Measurements from ENCODE around the gene FGF14.

Gene FGF14

DNA sequence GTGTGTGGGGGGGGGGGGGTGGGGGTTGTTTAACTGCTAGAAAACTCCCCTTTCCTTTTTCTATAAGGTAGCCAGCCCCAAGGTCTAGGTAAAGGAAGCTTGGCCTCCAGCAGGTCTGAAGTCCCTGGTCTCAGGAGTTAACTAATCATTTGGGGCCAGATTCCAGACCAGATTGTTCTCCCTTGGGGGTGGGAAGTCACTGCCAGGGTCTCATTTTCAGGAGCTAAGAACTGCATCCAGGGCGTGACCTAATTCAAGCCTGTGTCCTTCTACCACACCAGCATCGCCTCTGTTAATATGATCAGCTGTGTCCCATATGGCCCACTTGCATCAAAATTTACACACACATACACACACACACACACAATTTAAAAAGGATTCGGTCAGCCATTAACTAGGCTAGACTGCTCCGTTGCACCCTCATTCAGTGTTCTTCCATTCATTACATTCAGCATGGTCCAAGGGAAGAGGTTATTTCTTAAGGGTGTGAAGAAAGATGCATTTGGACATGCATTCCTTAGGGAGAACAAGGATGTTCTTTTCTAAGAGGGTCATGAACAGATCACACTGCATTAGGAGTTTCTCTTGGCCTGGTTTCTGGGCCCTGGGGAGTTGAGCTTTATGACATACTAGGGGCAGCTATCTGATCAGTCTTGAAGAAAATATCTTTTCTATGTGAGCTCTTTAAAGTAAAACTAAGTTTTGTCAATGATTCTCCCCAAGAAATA lies 91.0 kb downstream of the FGF14 start:
- DNase-seq (ENCODE audit: low spot score), result no peak

DNA sequence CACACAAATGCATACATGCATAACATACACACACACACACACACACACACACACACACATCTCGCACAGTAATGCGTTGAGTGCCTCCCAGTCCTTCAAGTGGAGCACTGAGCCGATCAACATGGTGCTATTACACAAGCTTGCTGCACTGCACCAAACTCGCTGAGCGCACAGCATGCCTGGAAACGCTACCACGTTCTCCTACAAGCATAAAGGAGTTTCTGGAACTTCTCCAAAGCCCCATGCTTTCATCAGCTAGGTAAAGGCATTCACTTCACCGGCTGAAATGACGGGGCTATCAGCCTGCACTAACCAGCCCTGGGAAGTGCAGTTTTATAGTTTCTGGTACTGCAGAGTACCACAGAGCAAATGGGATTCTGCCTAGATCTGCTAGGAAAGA lies 92.7 kb downstream of the FGF14 start:
- no peak for DNase-seq (ENCODE audit: low spot score)

DNA sequence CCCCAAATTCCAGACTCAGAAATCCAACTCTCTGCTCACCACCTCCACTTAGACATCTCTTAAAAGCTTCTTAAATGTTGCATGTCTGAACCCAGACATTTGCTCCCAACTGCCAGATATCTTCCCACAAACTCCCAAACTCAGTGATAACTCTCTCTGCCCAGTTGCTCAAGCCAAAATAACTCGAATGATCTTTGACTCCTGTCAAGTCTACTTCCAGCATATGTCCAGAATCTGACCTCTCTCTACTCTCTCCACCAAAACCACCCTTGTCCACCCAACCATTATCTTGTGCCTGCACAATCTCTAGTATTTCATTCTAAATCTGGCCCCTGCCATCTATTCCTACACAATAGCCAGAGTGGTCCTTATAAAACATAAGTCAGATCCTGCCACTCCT lies 99.3 kb downstream of the FGF14 start:
- DNase-seq (ENCODE audit: low spot score), result no peak

DNA sequence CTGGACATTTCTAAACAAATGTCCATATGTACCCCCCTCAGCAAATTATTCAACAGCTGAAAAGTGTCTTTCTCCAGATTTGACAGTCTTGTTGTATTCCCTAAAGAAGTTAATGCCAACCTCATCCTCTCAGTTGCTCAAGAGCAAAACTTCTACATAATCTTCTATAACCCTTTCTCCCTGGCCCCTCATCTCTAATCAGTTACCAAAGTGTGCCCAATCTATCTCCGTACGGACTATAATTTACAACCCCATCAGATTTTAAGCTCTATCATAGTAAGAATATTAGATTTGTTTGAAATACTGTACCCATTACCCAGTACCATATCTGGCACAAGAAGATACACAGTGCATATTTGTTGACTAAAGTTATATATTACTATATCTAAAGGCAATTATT lies 101.5 kb downstream of the FGF14 start:
- no peak for DNase-seq (ENCODE audit: low spot score)

DNA sequence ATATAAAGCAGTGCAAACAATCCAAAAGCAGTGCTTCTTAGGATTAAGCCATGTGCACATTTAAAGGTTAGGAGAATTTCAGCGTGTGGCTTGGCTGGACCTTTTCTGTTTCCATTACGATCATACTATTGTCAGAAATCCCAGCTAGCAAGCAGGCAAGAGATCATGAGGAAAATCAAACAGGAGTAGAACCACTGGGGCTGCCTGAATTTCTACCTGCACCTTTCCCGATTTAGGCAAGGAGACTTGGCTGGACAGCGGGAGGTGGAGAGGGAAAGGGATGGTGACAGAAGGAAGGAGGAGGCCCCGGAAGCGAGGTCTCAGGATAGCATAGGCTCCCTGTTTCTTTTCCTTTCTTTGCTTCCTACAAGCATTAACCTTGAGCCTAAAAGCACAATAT lies 102.5 kb downstream of the FGF14 start:
- DNase-seq (ENCODE audit: low spot score), result no peak

DNA sequence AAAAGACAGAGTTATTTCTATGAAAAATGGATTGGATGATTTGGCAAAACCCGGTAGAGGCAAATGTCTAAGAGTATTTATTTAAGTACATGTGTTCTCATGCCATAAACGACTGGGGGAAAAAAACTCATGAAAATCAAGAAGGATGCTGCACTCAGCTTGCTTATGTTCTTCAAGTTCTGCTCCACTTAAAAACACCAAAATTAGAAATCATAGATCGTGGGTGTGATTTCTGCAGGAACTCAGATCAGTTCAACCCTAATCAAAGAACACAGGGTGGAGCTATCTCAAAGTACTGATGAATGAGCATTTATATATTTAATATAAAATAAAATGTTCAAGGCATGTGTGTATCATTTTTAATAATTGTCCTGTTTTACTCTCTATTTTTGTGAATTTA lies 103.8 kb downstream of the FGF14 start:
- DNase-seq (ENCODE audit: low spot score), result no peak

DNA sequence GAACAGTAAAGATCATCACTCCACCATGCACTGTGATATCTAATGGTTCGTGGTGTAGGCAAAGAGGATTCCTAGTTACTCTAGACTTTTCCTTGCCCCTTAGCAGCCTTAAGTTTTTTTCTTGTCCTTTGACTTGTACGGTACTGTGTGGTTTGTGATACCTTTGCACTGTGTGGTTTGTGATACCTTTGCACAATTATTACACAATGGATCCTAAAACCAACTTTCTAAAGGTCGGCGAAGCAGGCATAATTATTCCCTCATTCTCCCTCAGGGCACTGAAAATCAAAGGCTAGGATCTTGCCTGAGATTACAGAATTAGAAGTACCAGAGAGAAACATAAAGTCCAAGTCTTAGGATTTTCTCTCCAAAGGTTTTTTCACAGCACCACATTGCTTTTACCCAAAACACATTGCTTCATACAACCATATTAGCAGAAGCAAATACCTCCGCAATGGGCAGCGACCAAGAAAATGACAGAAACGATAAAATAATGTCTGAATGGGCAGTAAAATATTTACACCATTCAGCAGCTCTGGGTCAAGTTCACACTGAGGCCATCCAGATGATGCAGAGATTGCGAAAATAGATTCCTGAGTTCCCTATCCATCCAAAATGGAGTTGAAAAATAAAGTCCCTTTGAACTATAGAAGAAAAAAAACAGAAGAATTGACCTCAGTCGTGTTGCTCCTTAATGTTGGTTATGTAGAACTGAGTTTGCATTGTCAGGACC lies 106.4 kb downstream of the FGF14 start:
- no peak for DNase-seq (ENCODE audit: low spot score)

DNA sequence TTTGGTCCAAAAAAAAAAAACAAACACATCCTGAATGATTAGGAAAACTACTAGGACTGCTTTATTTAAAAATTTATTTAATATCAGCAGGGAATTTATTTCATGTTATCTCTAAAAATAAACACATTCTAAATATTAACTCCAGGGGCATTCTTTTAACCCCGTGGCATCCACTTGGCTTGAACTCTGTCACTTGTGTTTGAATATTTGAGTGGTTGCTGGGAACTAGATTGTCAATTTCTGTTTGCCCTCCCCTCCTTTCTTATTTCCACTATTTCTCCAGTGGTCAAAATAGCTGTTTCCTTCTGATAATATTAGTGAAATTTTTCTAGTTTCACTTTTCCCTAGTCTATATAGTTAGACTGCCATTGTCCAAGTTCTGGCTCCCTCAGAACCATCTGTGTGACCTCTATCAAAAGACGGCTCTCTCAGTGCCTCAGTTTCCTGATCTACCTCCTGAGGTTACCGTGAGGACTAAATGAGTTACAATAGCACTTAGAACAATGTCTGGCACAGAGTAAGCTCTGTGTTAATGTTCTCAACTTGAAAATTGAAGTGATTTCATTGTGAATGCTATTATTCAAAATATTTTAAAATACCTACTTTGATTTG lies 107.3 kb downstream of the FGF14 start:
- DNase-seq (ENCODE audit: low spot score), result no peak

DNA sequence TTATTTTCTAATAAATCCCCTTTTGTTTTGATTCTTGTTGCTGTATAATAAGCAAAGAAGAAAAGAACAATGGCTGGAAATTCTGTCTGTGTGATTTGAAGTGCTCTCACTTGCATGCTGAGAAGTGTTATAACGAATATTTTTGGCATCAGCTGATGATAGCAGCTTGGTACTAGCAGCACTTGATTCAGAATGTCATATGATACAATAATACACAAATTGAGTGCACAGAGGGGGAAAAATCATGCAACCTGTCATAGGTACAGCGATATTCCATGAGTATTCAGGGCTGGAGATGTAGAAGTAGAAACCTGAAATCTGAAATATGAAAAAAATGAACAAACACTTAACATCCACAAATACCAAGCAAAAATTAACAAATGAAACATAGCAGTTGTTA lies 108.1 kb downstream of the FGF14 start:
- no peak for DNase-seq (ENCODE audit: low spot score)

DNA sequence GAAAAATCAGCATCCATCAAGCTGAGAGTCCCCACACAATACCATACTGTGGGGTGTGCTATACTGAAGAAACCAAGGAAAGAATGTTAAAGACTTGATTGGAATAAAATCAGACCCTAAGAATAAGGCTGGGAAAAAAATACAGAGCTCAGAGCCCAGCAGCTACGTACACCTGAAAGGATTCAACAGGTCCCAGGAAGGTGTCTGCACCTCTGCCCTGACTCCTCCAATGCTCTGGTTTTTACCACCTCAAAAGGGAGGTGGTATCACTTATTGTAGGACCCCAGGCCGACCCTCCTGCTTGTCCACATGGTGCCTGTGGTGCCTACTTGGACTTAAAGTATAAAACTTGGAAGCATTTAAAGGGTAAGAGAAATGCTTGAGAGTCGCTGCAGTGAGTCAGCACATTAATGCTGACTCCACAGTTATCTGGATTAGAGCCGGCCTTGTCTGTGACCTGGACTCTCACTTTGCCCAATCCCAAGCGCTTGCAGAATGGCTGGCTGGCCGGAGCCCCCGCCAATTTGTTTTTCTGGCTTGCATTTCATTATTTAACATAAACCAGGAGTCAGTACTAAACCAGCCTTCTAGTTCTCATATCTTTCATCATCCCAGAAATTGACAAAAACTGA lies 110.1 kb downstream of the FGF14 start:
- no peak for DNase-seq (ENCODE audit: low spot score)

DNA sequence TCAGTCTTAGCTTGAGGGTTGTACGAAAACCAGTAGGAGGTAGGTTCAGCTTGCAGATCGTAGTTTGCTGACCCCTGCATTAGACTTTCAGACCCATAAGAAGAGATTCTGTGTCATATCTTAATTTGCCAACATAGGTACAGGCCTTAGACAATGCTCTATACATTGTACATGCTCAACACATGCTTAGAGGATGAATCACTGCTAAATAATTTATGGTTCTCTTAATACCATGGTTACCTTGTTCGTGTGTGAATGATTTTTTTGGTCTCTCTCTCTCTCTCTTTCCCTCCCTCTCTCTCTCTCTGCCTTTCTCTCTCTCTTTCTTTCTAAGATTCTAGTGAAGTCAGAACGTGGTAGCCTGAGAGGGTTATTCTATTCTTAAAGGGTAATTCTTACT lies 112.2 kb downstream of the FGF14 start:
- DNase-seq (ENCODE audit: low spot score), result no peak

DNA sequence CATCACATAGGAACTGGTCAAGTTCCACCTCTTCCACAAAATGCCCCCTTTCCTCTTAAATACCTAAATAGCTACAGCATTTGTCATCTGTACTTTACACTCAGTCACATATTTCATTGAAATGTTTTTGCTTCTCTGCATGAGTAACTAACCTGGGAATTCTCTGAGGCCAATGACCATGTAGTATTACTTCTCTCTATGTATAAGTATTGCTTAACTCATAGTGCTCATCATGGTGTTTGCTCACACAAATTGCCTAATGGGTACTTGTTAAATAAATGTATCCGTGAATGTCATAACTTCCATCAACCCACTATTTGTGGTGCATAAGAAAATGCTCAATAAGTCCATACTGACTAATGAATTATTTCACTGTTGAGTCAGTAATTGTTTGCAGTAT lies 115.5 kb downstream of the FGF14 start:
- no peak for DNase-seq (ENCODE audit: low spot score)

DNA sequence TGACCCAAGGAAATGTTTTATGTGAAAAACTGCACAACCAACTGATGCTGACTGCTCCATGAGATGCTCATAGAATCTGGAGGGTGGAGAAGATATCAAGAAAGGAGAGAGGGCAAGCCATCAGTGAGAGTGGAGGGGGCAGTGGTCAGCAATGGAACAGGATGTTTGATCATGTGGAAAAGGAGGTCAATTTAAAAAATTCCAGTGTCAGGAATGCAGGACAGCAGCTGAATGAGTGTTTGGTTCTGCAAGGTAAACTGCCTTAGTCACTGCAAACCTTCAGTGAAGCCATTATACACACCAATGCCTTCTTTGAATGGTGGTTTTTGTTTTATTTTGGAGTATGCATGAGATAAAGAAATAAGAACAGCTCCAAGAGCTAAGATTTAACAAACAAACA lies 121.5 kb downstream of the FGF14 start:
- DNase-seq (ENCODE audit: low spot score), result no peak

DNA sequence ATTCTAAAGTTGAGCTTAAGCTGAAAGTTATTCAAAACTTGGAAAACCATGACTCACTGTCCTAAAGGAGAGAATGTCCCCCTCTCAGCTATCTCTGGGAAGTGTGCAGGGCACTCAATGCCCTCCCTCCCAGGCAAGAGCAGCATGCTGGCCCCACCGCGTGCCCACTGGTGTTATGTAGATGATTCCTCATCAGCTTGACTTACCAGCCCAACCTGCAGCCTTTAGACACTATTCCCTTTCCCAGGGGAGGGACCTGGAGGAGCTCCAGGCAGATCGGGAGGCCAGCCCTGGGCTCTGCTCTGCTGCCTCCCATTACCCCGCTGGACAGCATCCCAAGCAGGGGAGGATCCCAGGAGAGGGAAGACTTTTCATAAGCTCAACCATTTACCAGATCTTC lies 124.6 kb downstream of the FGF14 start:
- no peak for DNase-seq (ENCODE audit: low spot score)

DNA sequence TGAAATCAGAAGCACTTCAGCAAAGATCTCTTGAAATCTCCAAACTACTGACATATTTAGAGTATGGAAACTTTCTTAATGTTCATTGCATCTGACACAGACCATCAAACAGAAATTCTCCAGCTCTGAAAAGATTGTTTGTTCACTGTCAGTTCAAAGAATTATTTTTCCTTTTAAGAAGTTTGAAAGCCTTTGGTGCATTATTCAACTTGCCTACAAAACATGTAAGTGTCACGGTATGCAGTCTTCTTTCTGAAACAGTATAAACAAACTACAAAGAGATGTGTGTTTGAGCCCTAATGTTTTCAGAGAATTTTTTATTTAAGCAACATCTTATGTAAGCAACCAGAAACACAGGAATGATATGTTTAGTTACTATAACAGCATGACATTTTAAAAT lies 125.4 kb downstream of the FGF14 start:
- no peak for DNase-seq (ENCODE audit: low spot score)

DNA sequence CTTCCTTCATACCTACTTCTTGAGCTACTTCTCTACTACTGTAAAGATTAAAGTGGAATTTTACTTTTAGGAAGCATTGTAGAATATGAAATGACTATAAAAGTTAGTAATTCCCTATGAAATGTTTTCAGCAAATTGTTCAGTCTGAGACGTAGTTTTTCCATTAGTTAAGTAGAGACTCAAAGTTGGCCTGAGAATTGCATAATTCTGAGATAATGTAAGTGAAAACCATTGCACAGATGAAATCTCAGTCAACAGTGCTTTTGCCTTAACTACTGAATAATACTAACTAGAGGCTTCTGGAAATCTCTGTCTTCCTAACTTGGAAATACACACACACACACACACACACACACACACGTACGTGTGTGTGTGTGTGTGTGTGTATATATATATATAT lies 125.9 kb downstream of the FGF14 start:
- DNase-seq (ENCODE audit: low spot score), result no peak

DNA sequence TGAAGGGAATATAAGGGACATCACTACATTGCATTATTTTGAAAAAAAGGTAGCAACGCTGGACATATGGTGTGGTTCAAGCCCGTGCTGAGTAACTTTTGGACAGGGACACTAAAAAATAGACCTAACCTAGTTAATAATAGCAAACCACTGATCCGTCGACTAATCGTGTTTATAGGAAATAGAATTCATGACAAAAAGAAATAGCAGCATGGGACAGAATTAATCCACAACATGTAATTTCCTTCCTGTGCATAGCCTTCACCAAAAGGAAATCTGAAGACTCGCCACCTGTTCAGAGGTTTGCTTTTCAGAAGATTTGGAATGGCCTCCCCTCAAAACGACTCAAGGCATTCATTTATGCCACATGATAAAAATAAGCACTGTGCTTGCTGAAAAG lies 128.7 kb downstream of the FGF14 start:
- no peak for DNase-seq (ENCODE audit: low spot score)

DNA sequence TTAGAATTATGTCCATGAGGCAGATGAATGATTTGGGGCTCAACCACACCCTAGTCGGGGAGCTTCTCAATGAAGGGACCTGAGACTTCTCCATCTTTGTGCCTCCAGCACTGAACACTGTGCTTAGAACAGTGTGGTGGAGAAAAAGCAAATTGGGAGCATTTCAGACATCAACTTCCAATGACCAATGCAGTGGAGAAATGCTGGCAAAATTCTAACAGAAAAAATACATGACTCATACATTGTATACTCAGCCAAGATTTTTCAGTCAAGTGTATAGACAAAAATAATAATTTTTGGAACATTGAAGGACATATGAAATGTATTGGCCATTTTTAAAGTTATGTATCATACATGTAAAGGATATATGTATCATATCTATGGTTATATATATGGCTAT lies 134.7 kb downstream of the FGF14 start:
- no peak for DNase-seq (ENCODE audit: low spot score)

DNA sequence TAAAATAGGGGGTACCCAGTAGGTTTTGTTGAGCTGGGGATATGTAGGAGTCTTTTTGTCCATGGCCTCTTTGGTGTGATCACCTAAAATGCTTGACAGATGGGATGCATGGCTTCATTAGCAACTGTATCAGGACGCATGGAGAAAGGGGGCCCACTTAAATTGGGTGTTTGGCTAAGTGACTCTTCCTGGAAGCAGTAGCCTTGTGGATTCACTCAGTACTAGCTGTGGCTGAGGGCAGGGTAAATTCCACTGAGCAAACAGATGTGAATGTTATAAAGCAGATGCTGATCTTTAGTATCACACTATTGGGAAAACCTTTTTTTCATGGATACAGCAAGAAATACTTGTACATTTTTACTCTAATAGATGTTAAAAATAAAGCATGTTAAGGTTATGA lies 140.0 kb downstream of the FGF14 start:
- no peak for DNase-seq (ENCODE audit: low spot score)

DNA sequence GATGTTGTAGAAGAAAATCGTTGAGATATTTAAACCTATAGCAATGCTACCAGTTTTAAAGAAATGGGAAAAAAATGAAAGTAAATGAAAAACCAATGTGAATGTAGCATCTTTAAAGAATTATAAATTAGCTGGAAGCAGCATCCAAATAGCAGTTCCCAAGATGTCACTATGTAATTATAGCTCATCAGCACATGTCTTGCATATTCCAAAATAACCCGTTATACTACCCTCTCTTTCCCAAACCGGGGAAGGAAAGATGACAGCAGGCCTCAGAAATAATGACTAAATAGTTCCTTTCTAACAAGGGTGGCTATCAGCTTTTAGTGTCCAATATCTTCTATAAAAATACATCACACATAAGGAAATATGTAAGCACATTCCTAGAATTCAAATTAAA lies 140.5 kb downstream of the FGF14 start:
- DNase-seq (ENCODE audit: low spot score), result no peak

DNA sequence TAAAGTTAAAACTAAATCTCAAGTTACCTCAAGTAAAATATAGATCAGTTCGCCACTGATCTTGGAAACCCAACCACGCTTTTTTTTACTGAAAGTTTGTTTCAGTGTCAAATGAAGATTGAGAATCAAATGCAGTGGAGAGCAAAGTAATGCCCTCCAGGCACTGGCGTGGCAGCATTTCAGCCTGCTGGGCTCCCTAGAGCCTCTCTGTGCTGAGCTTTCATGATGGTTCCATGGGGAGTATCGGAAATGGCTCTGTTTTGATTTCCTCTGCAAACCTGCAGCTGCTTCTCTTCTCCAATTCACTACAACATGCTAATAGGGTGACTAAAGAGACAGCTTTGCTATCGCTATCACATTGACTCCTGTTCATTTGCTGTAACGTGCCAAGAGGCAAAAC lies 141.6 kb downstream of the FGF14 start:
- no peak for DNase-seq (ENCODE audit: low spot score)

DNA sequence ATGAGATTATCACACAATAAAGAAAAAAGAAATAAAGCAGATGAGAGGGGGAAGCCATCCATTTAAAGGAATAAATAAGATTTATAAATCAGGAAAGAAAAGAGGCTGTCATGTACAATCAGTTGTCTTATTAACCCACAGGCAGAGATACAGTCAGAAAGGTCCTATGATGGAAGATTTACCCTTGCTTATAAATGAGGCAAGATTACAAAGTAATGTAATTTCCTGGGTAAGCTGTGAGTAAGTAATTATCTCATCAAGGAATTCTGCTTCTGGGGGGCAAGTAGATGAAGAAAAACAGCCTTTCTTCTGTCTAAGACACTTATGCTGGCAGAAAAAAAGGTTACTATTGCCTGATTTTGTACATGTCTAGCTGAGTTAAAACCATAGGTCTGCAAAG lies 146.4 kb downstream of the FGF14 start:
- DNase-seq (ENCODE audit: low spot score), result no peak

DNA sequence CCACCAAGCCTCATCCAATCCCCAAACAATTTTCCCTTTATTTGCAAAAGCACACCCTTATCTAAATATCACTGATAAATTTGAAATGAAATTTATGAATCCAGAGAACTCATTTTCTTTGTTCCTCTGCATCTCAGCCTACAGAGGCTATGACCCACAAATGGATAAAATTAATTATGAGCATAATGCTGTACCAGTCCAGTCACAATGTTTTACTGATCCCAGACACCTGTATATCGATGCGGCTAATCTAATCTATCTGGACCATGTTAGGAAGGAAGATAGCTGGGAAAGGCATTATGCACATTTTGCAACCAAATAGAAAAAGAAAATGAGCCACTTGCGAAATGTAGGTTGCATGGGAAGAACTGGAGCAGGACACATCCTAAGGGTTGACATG lies 150.0 kb downstream of the FGF14 start:
- DNase-seq (ENCODE audit: low spot score), result no peak

All from hematopoietic multipotent progenitor cell treated with erythropoietin and hydrocortisone succinate and interleukin-3 and kit ligand, for 17 days (in vitro differentiated cells).